Gastroesophageal sphincter (tissue), 4 donors: Measurements from ENCODE around the gene KERA. TPM values are rescaled to one million over a fixed set of nuclear protein-coding genes. Genes with fewer than 3 reads are reported as not detected.
"Not testable (repeated sequence)": the region's sequence is repeated elsewhere in the genome, so short reads cannot be mapped to it uniquely, and the experiment has no call there.

Source experiments
- ATAC-seq: fragments of 150-250 bp; one replicate; pipeline ENCODE4 v1.9.1; 2016; ENCODE audit warnings: mild to moderate bottlenecking, moderate library complexity
- H3K27ac ChIP-seq, 4 donors: fragments of 200-600 bp; sonication (generic) in 3 of 4; 1 replicate in 3 of 4; 2 replicates in 1 of 4; pipeline ENCODE4 v1.5.1; 2016 to 2019
- H3K27me3 ChIP-seq: fragments of 200-600 bp; sonication (generic); one replicate; pipeline ENCODE4 v1.5.1; 2019
- H3K36me3 ChIP-seq, 2 donors: fragments of 200-600 bp; sonication (generic); one replicate each; pipeline ENCODE4 v1.5.1; 2019; ENCODE audit warnings: control low read depth in 1 of 2
- H3K4me1 ChIP-seq, 3 donors: fragments of 200-600 bp; sonication (generic); 1 replicate in 2 of 3; 2 replicates in 1 of 3; pipeline ENCODE4 v1.5.1; 2016 to 2019; ENCODE audit warnings: control low read depth in 2 of 3
- H3K4me3 ChIP-seq, 2 donors: fragments of 200-600 bp; sonication (generic); one replicate each; pipeline ENCODE4 v1.5.1; 2019; ENCODE audit warnings: mild to moderate bottlenecking in 1 of 2, moderate library complexity in 1 of 2
- H3K9me3 ChIP-seq, 3 donors: fragments of 200-600 bp; sonication (generic); one replicate each; pipeline ENCODE4 v1.5.1; 2017 to 2019; ENCODE audit warnings: control low read depth in 2 of 3
- CTCF ChIP-seq, 4 experiments: fragments of 200-600 bp in 2 of 4; fragments of 450-650 bp in 2 of 4; sonication (generic) in 1 of 4; IDR thresholded peaks; one replicate each; pipeline ENCODE4 v1.5.1; 2017 to 2019; ENCODE audit warnings: antibody characterized with exemption in 4 of 4, mild to moderate bottlenecking in 2 of 4, moderate library complexity in 2 of 4
- EP300 ChIP-seq: sonication (generic); formaldehyde crosslinking; IDR thresholded peaks from one replicate; pipeline ENCODE4 v1.6.1; 2017; ENCODE audit warnings: antibody characterized with exemption, mild to moderate bottlenecking
- POLR2A ChIP-seq, 2 donors: fragments of 450-650 bp; IDR thresholded peaks; one replicate each; pipeline ENCODE4 v1.6.1; 2017; ENCODE audit warnings: antibody characterized with exemption in 2 of 2, mild to moderate bottlenecking in 2 of 2, moderate library complexity in 1 of 2
- POLR2AphosphoS5 ChIP-seq: sonication (generic); formaldehyde crosslinking; IDR thresholded peaks from one replicate; pipeline ENCODE4 v1.6.1; 2017; ENCODE audit warnings: antibody characterized with exemption
- WGBS, 2 donors: methylation state at CpG; one replicate each; pipeline ENCODE4 v1.1.5; 2018; ENCODE audit warnings: low coverage in 1 of 2; 5-methylcytosine and 5-hydroxymethylcytosine counted together
- total RNA-seq, 4 donors: library from RNA; depleted of rRNA; stranded (reverse); fragments of >200 nt; gene quantifications; one replicate each; pipeline ENCODE4 v1.1.0, GENCODE V29; 2016

The KERA gene
- total RNA-seq, 4 donors from 2014 or later = not detected

- no peak for ATAC-seq
- H3K27ac ChIP-seq = no peak overlapping the region
- H3K27me3 ChIP-seq = no peaks in the 10 kb centered on the region
- TF ChIP-seq POLR2A (IDR thresholded peaks at IDR 0.05) (no peak), CTCF (IDR thresholded peaks at IDR 0.05) (no peak), POLR2AphosphoS5 (no peak), EP300 (no peak)
- H3K4me1 ChIP-seq = no peaks in the 10 kb centered on the region
- peaks cover 0 to 21% (median 0%) of the 10 kb centered on the region in 3 donors for H3K9me3 ChIP-seq
- no peaks in the 10 kb centered on the region for H3K36me3 ChIP-seq
- H3K4me3 ChIP-seq = no peak overlapping the region
- WGBS, 2 donors = 81 to 84% methylated on average over 2 to 5 of the region's 6 CpGs
Measured at GRCh38 chr12:91091916-91092715, 34.3 kb upstream of the KERA start.

- not testable (repeated sequence) for H3K27me3 ChIP-seq, H3K27ac ChIP-seq, H3K4me1 ChIP-seq, H3K36me3 ChIP-seq, ATAC-seq, H3K4me3 ChIP-seq
- 93 to 100% methylated on average over 2 of the region's 2 CpGs for WGBS, 2 donors
- H3K9me3 ChIP-seq = peaks cover 0 to 21% (median 0%) of the 10 kb centered on the region in 3 donors
Measured at GRCh38 chr12:91089953-91090352, 32.1 kb upstream of the KERA start.

GRCh38 chr12:91080041-91080440, 22.2 kb upstream of the KERA start:
- H3K4me1 ChIP-seq = no peaks in the 10 kb centered on the region
- no peak for TF ChIP-seq CTCF (IDR thresholded peaks at IDR 0.05)
- TF ChIP-seq POLR2A (IDR thresholded peaks at IDR 0.05) = no peak
- no peak for TF ChIP-seq EP300
- TF ChIP-seq POLR2AphosphoS5 = no peak
- H3K27ac ChIP-seq = no peak overlapping the region
- no peak overlapping the region for H3K4me3 ChIP-seq
- H3K9me3 ChIP-seq = no peaks in the 10 kb centered on the region
- H3K36me3 ChIP-seq = no peaks in the 10 kb centered on the region
- WGBS, 2 donors = 82 to 89% methylated on average over 1 of the region's 1 CpG
- ATAC-seq = no peak
- H3K27me3 ChIP-seq = no peaks in the 10 kb centered on the region

- 26 to 50% methylated on average over 1 of the region's 1 CpG for WGBS, 2 donors
- no peak for ATAC-seq
- TF ChIP-seq CTCF (IDR thresholded peaks at IDR 0.05) (no peak), POLR2AphosphoS5 (no peak), POLR2A (IDR thresholded peaks at IDR 0.05) (no peak), EP300 (no peak)
- Histone ChIP-seq H3K4me1 (no peaks in the 10 kb centered on the region), H3K27me3 (no peaks in the 10 kb centered on the region), H3K36me3 (no peaks in the 10 kb centered on the region), H3K4me3 (no peak overlapping the region), H3K27ac (no peak overlapping the region), H3K9me3 (no peaks in the 10 kb centered on the region)
Measured at GRCh38 chr12:91078501-91078900, 20.7 kb upstream of the KERA start.

- H3K9me3 ChIP-seq = no peaks in the 10 kb centered on the region
- no peaks in the 10 kb centered on the region for H3K27me3 ChIP-seq
- H3K27ac ChIP-seq = no peak overlapping the region
- no peak for ATAC-seq
- TF ChIP-seq POLR2A (IDR thresholded peaks at IDR 0.05) = no peak
- no peak for TF ChIP-seq EP300
- no peak for TF ChIP-seq CTCF (IDR thresholded peaks at IDR 0.05)
- no peak for TF ChIP-seq POLR2AphosphoS5
- 90 to 93% methylated on average over 5 of the region's 5 CpGs for WGBS, 2 donors
- no peaks in the 10 kb centered on the region for H3K4me1 ChIP-seq
- H3K4me3 ChIP-seq = no peak overlapping the region
- H3K36me3 ChIP-seq = no peaks in the 10 kb centered on the region
Measured at GRCh38 chr12:91077228-91077954, 19.6 kb upstream of the KERA start.
